Measurements from ENCODE around the gene AMELY. TPM values are rescaled to one million over a fixed set of nuclear protein-coding genes. Genes with fewer than 3 reads are reported as not detected.
A peak's percentile ranks its signal among the peaks of the same experiment; 100 is the strongest.

AMELY gene
- total and polyA plus RNA-seq, 10 donors, result not detected

DNA sequence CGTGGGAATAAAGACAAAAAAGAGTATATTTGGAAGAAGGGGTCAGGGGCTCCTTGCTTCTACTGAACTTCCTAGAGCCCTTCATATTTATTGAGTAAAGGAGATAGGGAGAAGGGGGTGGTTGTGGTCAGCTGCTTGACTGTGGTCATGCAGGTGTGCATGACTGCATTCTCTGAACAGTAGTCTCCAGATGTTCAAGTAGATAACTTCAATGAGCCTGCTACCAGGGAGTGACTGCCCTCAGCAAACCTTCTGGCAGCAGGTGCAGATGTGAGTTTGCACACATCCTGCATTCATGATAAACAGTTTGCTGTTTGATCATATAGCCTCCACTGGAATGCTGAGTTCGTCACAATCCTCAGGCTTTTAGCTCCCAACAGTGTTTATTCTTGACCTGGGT is 9.5 kb upstream of the AMELY start:
- H3K4me1 ChIP-seq, result no peaks in the 10 kb centered on the region
- whole genome bisulfite sequencing, 5 donors, result 56 to 85% (median 83%) methylated on average over 2 of the region's 2 CpGs; no CpG with 5 or more reads in 2 of the 5 donors
- H3K9me3 ChIP-seq, result no peaks in the 10 kb centered on the region
- intact Hi-C loops (cut with DNase I; ENCODE audit: low total_unique reads), result no loop called here
- no peaks in the 10 kb centered on the region for H3K36me3 ChIP-seq
- no peak overlapping the region for H3K4me3 ChIP-seq
- DNase-seq, result no peak
- H3K27me3 ChIP-seq (replicated peaks in 1 of 7), result no peaks in the 10 kb centered on the region
- H3K27ac ChIP-seq, result no peak overlapping the region
- TF ChIP-seq CTCF (IDR thresholded peaks at IDR 0.05 in 8 of 11, conservative IDR thresholded peaks at IDR 0.05 in 3 of 11) (no peak), POLR2AphosphoS5 (IDR thresholded peaks at IDR 0.05) (no peak), POLR2A (IDR thresholded peaks at IDR 0.05) (no peak)

DNA sequence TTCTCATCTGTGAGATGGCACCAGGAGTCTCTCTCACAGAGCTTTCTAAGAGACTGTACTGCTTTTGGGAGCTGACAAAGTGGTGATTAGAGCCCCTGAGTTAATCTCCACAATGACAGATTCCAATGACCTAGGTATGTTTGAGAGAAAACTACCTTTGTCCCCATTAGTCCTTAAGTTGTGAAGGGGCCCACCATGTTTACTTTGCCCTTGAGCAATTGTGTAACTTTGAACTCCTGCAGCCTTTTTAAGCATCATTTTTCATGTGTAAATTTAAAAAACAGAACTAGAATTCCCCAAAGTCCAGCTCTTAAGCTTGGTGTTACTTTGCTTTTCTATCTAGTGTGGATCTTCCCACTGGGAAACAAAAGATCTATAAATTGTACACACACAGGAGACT is 1.8 kb upstream of the AMELY start:
- intact Hi-C loops (cut with DNase I; ENCODE audit: low total_unique reads), result no loop called here
- peaks cover 0 to 43% (median 0%) of the 10 kb centered on the region in 7 donors for H3K27me3 ChIP-seq (replicated peaks in 1 of 7)
- peaks cover 0 to 10% (median 0%) of the 10 kb centered on the region in 6 donors for H3K4me1 ChIP-seq
- H3K4me3 ChIP-seq, result no peak overlapping the region
- H3K36me3 ChIP-seq, result no peaks in the 10 kb centered on the region
- H3K27ac ChIP-seq, result no peak overlapping the region
- no peak for DNase-seq
- TF ChIP-seq POLR2AphosphoS5 (IDR thresholded peaks at IDR 0.05) (no peak), POLR2A (IDR thresholded peaks at IDR 0.05) (no peak), CTCF (IDR thresholded peaks at IDR 0.05 in 8 of 11, conservative IDR thresholded peaks at IDR 0.05 in 3 of 11) (no peak)
- no peaks in the 10 kb centered on the region for H3K9me3 ChIP-seq

DNA sequence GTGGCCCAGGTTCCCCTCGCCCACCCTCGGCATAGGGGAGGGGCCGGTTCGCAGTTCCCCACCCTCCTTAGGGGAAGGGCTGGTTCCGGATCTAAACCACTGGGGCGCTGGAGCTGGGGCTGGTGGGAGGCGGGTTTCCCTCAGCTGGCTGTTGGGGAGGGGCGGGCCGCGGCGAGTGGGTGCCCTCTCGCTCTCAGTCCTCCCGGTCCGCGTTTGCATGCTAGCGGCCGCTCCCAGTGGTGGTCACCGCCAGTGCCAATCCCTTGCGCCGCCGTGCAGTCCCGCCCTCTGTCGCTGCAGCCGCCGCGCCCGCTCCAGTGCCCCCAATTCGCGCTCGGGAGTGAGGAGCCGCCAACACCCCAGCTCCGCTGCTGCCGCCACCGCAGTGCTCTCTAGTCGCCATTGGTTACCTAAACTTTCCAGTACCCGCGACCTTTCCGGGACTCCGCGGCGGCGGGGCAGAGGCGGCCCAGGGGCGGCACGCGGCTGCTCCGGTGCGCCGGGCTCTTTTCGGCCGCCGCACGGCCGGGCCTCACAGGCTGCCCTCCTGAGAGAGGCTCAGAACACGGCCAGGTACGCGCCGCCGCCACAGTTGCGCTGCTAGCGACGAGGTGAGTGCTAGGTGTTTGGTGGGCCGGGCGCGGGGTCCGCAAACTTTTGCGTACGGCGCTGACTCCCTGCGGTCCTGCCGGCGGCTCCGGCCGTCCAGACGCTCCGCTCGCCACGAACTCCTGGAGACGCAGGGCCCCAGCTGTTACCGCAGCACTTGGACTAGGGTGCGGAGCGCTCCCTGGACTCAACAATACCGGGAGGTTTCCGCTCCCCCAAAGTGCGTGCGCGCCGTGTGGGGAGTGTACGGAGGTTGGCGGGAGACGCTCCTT is 940 bp downstream of the AMELY start, which contains the start of gene TBL1Y:
Gene TBL1Y (plus strand): TSS at position 326 of the 881 bp plus-strand sequence. CDS start 114,388 bp downstream, outside the sequence.
- peak within 1 kb of the TSS in 3 of 8 donors; percentile 2 to 27 (median 23) for H3K4me3 ChIP-seq
- no peak within 1 kb of the TSS for H3K27ac ChIP-seq
- no peaks in the 10 kb centered on the region for H3K9me3 ChIP-seq
- no peaks in the 10 kb centered on the region for H3K36me3 ChIP-seq
- DNase-seq, result no peak
- TF ChIP-seq POLR2A (IDR thresholded peaks at IDR 0.05) (no peak), CTCF (IDR thresholded peaks at IDR 0.05 in 8 of 11, conservative IDR thresholded peaks at IDR 0.05 in 3 of 11) (no peak), POLR2AphosphoS5 (IDR thresholded peaks at IDR 0.05) (no peak)
- H3K27me3 ChIP-seq (replicated peaks in 1 of 7), result peaks cover 0 to 52% (median 0%) of the 10 kb centered on the region in 7 donors
- 1 to 8% (median 3%) methylated on average over 9 to 91 of the region's 91 CpGs; no CpG with 5 or more reads in 2 of the 5 donors for WGBS, 5 donors
- peaks cover 0 to 10% (median 0%) of the 10 kb centered on the region in 6 donors for H3K4me1 ChIP-seq
- intact Hi-C loops (cut with DNase I; ENCODE audit: low total_unique reads), result no loop called here

DNA sequence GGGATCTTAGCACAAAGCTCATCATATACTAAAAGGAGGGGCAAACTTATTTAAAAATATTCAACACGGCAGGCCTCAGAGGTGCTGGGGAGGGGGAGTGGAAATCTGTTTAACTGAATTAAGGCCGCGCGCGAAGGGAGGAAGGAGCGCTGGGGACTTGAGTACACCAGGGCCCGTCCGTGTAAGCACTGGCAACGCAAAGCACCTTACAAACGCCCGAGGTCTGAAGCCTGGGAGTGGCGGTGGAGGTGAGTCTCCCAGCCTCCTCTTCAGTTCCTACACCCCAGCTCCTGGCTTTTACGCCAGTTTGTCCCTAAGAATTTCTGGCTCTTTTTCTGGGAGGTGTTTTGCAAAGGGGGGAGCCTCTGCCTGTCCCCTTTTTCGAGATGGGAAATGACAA is 1.7 kb downstream of the AMELY start:
- no peaks in the 10 kb centered on the region for H3K9me3 ChIP-seq
- H3K4me1 ChIP-seq, result peaks cover 0 to 10% (median 0%) of the 10 kb centered on the region in 6 donors
- intact Hi-C loops (cut with DNase I; ENCODE audit: low total_unique reads), result no loop called here
- no peak for DNase-seq
- peaks cover 0 to 52% (median 0%) of the 10 kb centered on the region in 7 donors for H3K27me3 ChIP-seq (replicated peaks in 1 of 7)
- 3 to 7% (median 6%) methylated on average over 3 to 14 of the region's 14 CpGs; no CpG with 5 or more reads in 2 of the 5 donors for WGBS, 5 donors
- H3K27ac ChIP-seq, result no peak overlapping the region
- no peak overlapping the region for H3K4me3 ChIP-seq
- no peaks in the 10 kb centered on the region for H3K36me3 ChIP-seq
- TF ChIP-seq POLR2AphosphoS5 (IDR thresholded peaks at IDR 0.05), result no peak
- no peak for TF ChIP-seq POLR2A (IDR thresholded peaks at IDR 0.05)
- TF ChIP-seq CTCF (IDR thresholded peaks at IDR 0.05 in 8 of 11, conservative IDR thresholded peaks at IDR 0.05 in 3 of 11), result no peak

All from spleen (tissue), 11 donors.